Chondrocyte (in vitro differentiated cells): ENCODE results near the gene SMCR8. TPM values are rescaled to one million over a fixed set of nuclear protein-coding genes. Genes with fewer than 3 reads are reported as not detected.
"Not testable (repeated sequence)": the region's sequence is repeated elsewhere in the genome, so short reads cannot be mapped to it uniquely, and the experiment has no call there.

Source experiments
- DNase-seq: peaks from one replicate; pipeline ENCODE4 v3.0.0; 2021; ENCODE audit warnings: mixed read lengths, low spot score
- H3K27ac Mint-ChIP-seq: one replicate; pipeline ENCODE4 v1.8.0; 2021; ENCODE audit warnings: mild to moderate bottlenecking, moderate library complexity, mixed read lengths; ENCODE audit not compliant: unreplicated experiment
- H3K27me3 Mint-ChIP-seq: 2 replicates; pipeline ENCODE4 v1.8.0; 2021; ENCODE audit warnings: low read depth, mixed read lengths
- H3K36me3 Mint-ChIP-seq: 2 replicates; pipeline ENCODE4 v1.8.0; 2021; ENCODE audit warnings: low read depth, mixed read lengths
- H3K4me1 Mint-ChIP-seq: 2 replicates; pipeline ENCODE4 v1.8.0; 2021; ENCODE audit warnings: low read depth, mild to moderate bottlenecking, mixed read lengths
- H3K4me3 Mint-ChIP-seq: one replicate; pipeline ENCODE4 v1.8.0; 2021; ENCODE audit warnings: mild to moderate bottlenecking, moderate library complexity, mixed read lengths; ENCODE audit not compliant: unreplicated experiment
- H3K9me3 Mint-ChIP-seq: 2 replicates; pipeline ENCODE4 v1.8.0; 2021; ENCODE audit warnings: low read depth, mixed read lengths
- CTCF ChIP-seq: fragments of 200-600 bp; sonication (generic); IDR thresholded peaks from 2 replicates; pipeline ENCODE4 v1.5.0; 2021; ENCODE audit warnings: antibody characterized with exemption, mild to moderate bottlenecking, moderate library complexity
- microRNA-seq: library from miRNA; unstranded; fragments of <30 nt; microRNA quantifications from one replicate; pipeline ENCODE4 v1.2.0, GENCODE V29; 2020; ENCODE audit warnings: borderline number of aligned reads
- total RNA-seq: library from RNA; stranded (reverse); gene quantifications from 3 replicates; pipeline ENCODE4 v1.2.1, GENCODE V29; 2021

The SMCR8 gene
- total RNA-seq, 1 donor from 2014 or later, result 16.1 TPM

DNA sequence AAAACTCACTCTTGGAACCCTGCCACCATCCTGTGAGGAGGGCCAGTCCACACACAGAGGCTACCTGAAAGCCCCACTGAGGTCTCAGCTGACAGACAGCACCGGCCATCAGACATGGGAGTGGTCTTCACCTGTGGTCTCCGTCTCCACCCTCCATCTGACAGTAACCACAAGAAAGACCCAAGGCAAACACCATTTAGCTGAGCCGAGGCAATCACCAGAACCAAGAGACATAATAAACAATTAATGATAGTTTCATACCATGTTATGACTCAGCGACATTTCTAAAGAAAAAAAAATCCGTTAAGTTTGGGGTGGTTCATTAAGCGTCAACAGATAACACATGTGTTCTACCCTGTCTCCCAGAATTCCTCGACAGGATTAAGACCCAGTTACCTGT, 56.4 kb downstream of the SMCR8 start:
- no peaks in the 10 kb centered on the region for H3K4me1 Mint-ChIP-seq
- DNase-seq, result no peak
- no peak overlapping the region for H3K27ac Mint-ChIP-seq
- peaks cover 10% of the 10 kb centered on the region for H3K27me3 Mint-ChIP-seq
- no peaks in the 10 kb centered on the region for H3K9me3 Mint-ChIP-seq
- TF ChIP-seq CTCF, result no peak
- no peaks in the 10 kb centered on the region for H3K36me3 Mint-ChIP-seq
- H3K4me3 Mint-ChIP-seq, result no peak overlapping the region

DNA sequence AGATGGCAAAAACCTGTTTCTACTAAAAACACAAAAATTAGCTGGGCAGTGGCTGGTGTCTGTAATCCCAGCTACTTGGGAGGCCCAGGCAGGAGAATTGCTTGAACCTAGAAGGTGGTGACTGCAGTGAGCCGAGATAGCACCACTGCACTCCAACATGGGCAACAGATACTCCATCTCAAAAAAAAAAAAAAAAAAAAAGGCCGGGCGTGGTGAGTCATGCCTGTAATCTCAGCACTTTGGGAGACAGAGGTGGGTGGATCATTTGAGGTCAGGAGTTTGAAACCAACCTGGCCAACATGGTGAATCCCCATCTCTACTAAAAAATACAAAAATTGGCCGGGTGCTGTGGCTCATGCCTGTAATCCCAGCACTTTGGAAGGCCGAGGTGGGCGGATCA, 58.1 kb downstream of the SMCR8 start:
- H3K9me3 Mint-ChIP-seq, DNase-seq, H3K36me3 Mint-ChIP-seq, H3K4me3 Mint-ChIP-seq, H3K4me1 Mint-ChIP-seq, H3K27ac Mint-ChIP-seq: not testable (repeated sequence)
- H3K27me3 Mint-ChIP-seq, result peaks cover 10% of the 10 kb centered on the region

- no peak overlapping the region for H3K4me3 Mint-ChIP-seq
- H3K9me3 Mint-ChIP-seq, result no peaks in the 10 kb centered on the region
- H3K36me3 Mint-ChIP-seq, result no peaks in the 10 kb centered on the region
- no peaks in the 10 kb centered on the region for H3K4me1 Mint-ChIP-seq
- no peak for DNase-seq
- H3K27me3 Mint-ChIP-seq, result peaks cover 7% of the 10 kb centered on the region
- H3K27ac Mint-ChIP-seq, result no peak overlapping the region
- no peak for TF ChIP-seq CTCF
Observed at GRCh38 chr17:18374216-18374615, 59.1 kb downstream of the SMCR8 start.

Small RNA genes lying within 50 kb of the gene (microRNA-seq; reads per million reads assigned to microRNA genes)
- gene MIR6778, result not detected

Other genes starting within 250 kb of the SMCR8 start
- 23.8 to 40.6 TPM (median 24.6 TPM) in 3 replicates for gene DRG2, start 227.3 kb upstream of the SMCR8 start, total RNA-seq
- gene MYO15A, start 206.5 kb upstream of the SMCR8 start, total RNA-seq, result 0.31 to 0.52 TPM in 2 of 3 replicates, not detected in the other
- 101 to 110 TPM (median 108 TPM) in 3 replicates for gene ALKBH5, start 131.5 kb upstream of the SMCR8 start, total RNA-seq
- 38.7 to 41.8 TPM (median 39.0 TPM) in 3 replicates for gene LLGL1, start 89.7 kb upstream of the SMCR8 start, total RNA-seq
- gene FLII, start 56.6 kb upstream of the SMCR8 start, total RNA-seq, result 228 to 244 TPM (median 230 TPM) in 3 replicates
- 9.5 to 11.5 TPM (median 10.7 TPM) in 3 replicates for gene MIEF2, start 54.6 kb upstream of the SMCR8 start, total RNA-seq
- gene TOP3A, start 299 bp upstream of the SMCR8 start, total RNA-seq, result 37.3 to 49.4 TPM (median 37.7 TPM) in 3 replicates
- 3.9 to 5.9 TPM (median 4.2 TPM) in 3 replicates for gene SHMT1, start 48.3 kb downstream of the SMCR8 start, total RNA-seq
- gene EVPLL, start 62.5 kb downstream of the SMCR8 start, total RNA-seq, result not detected in 3 replicates
- gene LGALS9C, start 161.5 kb downstream of the SMCR8 start, total RNA-seq, result not detected in 3 replicates